Measurements from ENCODE around the gene CD151. TPM values are rescaled to one million over a fixed set of nuclear protein-coding genes. Genes with fewer than 3 reads are reported as not detected.

The CD151 gene
- polyA plus RNA-seq, 4 donors, result 187 to 359 (median 284) TPM

DNA sequence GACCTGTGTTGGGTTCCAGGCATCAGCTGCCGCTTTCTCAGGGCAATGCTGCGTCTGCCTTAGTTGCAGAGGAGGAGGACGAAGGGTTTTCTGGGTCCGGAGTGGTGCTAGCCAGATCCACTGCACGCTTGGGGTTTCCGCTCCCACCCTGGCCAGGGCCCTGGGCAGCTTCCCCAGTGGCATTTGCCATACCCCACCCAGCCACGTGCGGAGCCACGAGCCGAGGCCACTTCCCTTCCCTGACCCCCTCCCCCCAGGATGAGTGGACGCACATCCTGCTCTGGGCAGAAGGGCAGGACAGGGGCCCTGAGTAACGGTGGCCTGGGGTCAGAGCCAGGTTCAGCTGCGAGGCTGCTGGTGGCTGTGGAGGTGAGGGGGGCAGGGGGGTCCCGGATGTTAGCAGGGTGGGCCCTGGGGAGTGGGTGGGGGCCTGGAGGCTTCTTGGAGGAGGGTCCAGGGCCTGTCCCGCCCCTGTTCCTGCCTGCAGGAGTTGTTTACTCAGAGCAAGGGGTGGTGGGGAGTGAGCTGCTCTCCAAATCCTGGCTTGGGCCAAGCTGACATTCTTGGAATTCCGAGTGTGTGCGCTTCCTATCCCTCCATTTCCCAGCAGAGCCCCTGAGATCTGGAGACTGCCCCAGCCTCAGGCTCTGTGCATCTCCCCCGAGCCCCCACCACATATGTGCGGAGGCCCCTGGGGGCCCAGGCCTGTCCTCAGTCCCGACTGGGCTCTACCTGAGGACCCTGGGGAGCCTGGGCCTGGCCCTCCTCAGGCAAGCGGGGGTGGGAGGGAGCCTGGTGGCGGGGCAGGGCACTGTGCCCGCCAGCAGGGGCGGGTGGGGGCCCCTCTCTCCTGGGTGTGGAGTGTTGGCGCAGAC, 11.3 kb downstream of the CD151 start:
- H3K36me3 ChIP-seq (ENCODE audit: control insufficient read depth in 3 of 3, insufficient read depth in 2 of 3, low read depth in 1 of 3, low read length in 3 of 3), result peaks cover 0 to 23% (median 2%) of the 10 kb centered on the region in 3 donors
- H3K27ac ChIP-seq (ENCODE audit: low read depth in 1 of 3, low read length in 2 of 3), result peak overlapping the region; percentile 6 to 84 (median 73)
- 7 to 13% (median 7%) methylated on average over 19 to 25 of the region's 25 CpGs for whole genome bisulfite sequencing, 3 donors
- DNase-seq, result peak; percentile 27 to 61
- peak overlapping the region; percentile 43 to 85 (median 80) for H3K4me3 ChIP-seq (ENCODE audit: low read depth in 1 of 3, low read length in 3 of 3)
- H3K4me1 ChIP-seq (ENCODE audit: control insufficient read depth in 3 of 3, insufficient read depth in 2 of 3, low read depth in 1 of 3, low read length in 2 of 3), result peaks cover 4 to 48% (median 13%) of the 10 kb centered on the region in 3 donors
- H3K9me3 ChIP-seq (ENCODE audit: control insufficient read depth in 2 of 2, insufficient read depth in 1 of 2, low read depth in 1 of 2, low read length in 1 of 2), result no peaks in the 10 kb centered on the region
- FAIRE-seq, result no peak
- H3K27me3 ChIP-seq (ENCODE audit: control insufficient read depth in 3 of 3, insufficient read depth in 3 of 3, low read length in 3 of 3), result peaks cover 0 to 53% (median 0%) of the 10 kb centered on the region in 3 donors

DNA sequence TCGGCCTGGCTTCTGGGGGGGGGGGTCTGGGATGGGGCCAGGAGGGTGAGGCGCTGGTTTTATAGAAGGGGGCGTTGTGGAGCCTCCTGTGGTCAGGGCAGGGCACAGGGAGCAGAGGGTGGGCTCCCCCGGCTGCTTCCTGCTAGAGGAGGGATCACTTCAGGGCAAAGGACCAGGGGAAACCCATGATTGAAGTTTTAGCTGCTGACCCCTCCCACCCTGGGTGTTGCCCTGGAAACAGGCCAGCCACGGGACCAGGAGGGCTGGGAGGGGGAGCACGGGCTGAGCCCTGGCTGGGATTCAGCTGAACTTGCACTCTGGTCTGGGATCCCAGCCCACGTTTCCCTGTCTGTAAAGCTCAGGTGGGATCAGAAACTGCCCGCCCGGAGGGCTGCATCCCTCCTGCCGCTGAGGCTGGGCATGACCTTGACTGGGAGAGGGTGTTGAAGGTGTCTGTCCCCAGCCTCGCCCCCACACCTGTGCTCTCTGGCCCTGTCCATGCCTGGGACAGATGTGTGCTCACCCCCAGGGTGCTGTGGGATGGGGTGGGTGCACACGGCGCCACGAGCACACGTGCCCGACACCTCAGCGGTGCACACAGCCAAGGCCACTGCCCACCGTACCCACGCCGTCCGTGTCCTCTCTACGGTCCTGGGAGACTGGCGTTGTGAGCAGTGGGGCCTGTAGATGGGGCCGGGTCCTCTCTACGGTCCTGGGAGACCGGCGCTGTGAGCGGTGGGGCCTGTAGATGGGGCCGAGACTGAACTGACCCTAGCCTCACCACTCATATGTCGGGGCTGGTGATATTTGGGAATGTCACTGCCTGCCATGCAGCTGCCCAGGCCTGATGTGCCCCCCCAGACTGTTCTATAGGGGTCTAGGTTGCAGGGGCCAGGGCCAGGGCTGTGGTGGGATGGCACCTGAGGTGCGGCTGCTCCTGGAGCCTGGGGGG, 12.2 kb downstream of the CD151 start:
- Histone ChIP-seq H3K36me3 (ENCODE audit: control insufficient read depth in 3 of 3, insufficient read depth in 2 of 3, low read depth in 1 of 3, low read length in 3 of 3) (peaks cover 0 to 14% (median 0%) of the 10 kb centered on the region in 3 donors), H3K9me3 (ENCODE audit: control insufficient read depth in 2 of 2, insufficient read depth in 1 of 2, low read depth in 1 of 2, low read length in 1 of 2) (no peaks in the 10 kb centered on the region), H3K27ac (ENCODE audit: low read depth in 1 of 3, low read length in 2 of 3) (peak overlapping the region in 2 of 3 donors; percentile 73 to 84), H3K4me3 (ENCODE audit: low read depth in 1 of 3, low read length in 3 of 3) (no peak overlapping the region), H3K27me3 (ENCODE audit: control insufficient read depth in 3 of 3, insufficient read depth in 3 of 3, low read length in 3 of 3) (peaks cover 0 to 56% (median 4%) of the 10 kb centered on the region in 3 donors), H3K4me1 (ENCODE audit: control insufficient read depth in 3 of 3, insufficient read depth in 2 of 3, low read depth in 1 of 3, low read length in 2 of 3) (peaks cover 4 to 43% (median 13%) of the 10 kb centered on the region in 3 donors)
- DNase-seq (peak in 1 of 2 donors; percentile 66), FAIRE-seq (no peak)
- 34 to 38% (median 34%) methylated on average over 25 to 31 of the region's 31 CpGs for WGBS, 3 donors

DNA sequence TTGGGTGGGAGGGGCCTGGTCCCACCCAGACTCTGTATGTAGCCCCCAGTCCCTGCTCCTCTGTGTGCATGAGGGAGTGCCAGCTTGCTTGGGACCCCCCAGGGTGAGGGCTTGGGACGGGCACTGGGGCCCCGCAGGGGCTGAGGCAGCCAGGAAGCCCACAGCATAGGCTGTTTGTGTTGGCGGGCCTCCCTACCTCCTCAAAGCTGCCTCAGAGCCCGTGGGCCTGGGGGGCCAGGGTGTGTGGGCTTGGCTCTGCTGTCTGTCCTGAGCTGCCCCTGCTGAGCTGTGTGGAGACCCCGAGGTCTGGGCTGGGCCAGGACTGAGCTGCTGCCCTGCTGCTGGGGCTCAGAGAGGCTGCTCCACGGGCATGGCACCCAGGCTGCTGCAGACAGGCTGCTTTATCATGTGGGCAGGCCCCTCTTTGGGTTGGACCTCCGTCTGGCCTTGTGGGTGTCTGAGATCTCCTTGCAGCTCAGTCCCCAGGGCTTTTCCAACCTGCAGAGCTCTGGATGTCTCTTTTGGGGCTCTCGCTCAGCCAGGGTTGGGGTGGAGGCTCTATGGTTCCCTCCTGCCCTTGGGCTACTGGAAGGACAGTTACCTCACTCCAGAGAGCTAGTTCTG, 13.2 kb downstream of the CD151 start:
- 55 to 69% (median 62%) methylated on average over 8 of the region's 8 CpGs for WGBS, 3 donors
- H3K4me1 ChIP-seq (ENCODE audit: control insufficient read depth in 3 of 3, insufficient read depth in 2 of 3, low read depth in 1 of 3, low read length in 2 of 3), result peaks cover under 1 to 45% (median 8%) of the 10 kb centered on the region in 3 donors
- H3K4me3 ChIP-seq (ENCODE audit: low read depth in 1 of 3, low read length in 3 of 3), result no peak overlapping the region
- H3K36me3 ChIP-seq (ENCODE audit: control insufficient read depth in 3 of 3, insufficient read depth in 2 of 3, low read depth in 1 of 3, low read length in 3 of 3), result peaks cover 0 to 3% (median 0%) of the 10 kb centered on the region in 3 donors
- no peaks in the 10 kb centered on the region for H3K9me3 ChIP-seq (ENCODE audit: control insufficient read depth in 2 of 2, insufficient read depth in 1 of 2, low read depth in 1 of 2, low read length in 1 of 2)
- FAIRE-seq, result no peak
- no peak for DNase-seq
- no peak overlapping the region for H3K27ac ChIP-seq (ENCODE audit: low read depth in 1 of 3, low read length in 2 of 3)
- H3K27me3 ChIP-seq (ENCODE audit: control insufficient read depth in 3 of 3, insufficient read depth in 3 of 3, low read length in 3 of 3), result peaks cover 0 to 67% (median 6%) of the 10 kb centered on the region in 3 donors

DNA sequence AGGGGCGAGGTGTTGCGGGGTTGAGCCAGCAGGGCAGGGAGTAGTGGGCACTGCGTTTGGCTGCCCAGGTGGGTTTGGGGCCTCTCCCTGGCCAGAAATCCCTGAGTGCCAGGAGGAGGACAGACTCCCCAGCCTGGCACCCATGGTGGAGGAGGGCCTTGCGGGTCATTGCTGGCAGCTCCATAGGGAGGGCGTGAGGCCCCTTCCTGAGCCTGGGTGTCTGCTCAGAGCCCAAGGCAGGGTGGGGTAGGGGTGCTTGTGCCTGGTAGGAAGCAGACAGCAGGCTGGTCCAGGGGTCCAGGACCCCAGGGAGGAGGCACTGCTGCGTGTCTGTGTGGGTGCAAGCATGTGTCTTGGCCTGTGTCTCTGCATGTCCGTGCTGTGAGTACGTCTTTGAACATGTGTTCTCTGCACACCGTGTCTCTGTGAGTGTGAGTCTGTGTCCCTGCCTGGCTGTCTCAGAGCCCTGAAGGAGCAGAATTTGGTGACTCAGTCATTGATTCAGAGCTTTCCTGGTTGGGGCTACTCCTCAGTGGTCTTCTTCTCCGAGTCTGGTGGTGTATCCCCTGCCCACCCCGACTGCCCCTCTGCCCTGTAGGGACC, 13.8 kb downstream of the CD151 start:
- WGBS, 3 donors, result 68 to 76% (median 70%) methylated on average over 11 of the region's 11 CpGs
- FAIRE-seq, result no peak
- Histone ChIP-seq H3K27me3 (ENCODE audit: control insufficient read depth in 3 of 3, insufficient read depth in 3 of 3, low read length in 3 of 3) (peaks cover 0 to 73% (median 6%) of the 10 kb centered on the region in 3 donors), H3K4me1 (ENCODE audit: control insufficient read depth in 3 of 3, insufficient read depth in 2 of 3, low read depth in 1 of 3, low read length in 2 of 3) (peaks cover 0 to 44% (median 4%) of the 10 kb centered on the region in 3 donors), H3K4me3 (ENCODE audit: low read depth in 1 of 3, low read length in 3 of 3) (no peak overlapping the region), H3K36me3 (ENCODE audit: control insufficient read depth in 3 of 3, insufficient read depth in 2 of 3, low read depth in 1 of 3, low read length in 3 of 3) (no peaks in the 10 kb centered on the region), H3K27ac (ENCODE audit: low read depth in 1 of 3, low read length in 2 of 3) (no peak overlapping the region), H3K9me3 (ENCODE audit: control insufficient read depth in 2 of 2, insufficient read depth in 1 of 2, low read depth in 1 of 2, low read length in 1 of 2) (no peaks in the 10 kb centered on the region)
- DNase-seq, result no peak

DNA sequence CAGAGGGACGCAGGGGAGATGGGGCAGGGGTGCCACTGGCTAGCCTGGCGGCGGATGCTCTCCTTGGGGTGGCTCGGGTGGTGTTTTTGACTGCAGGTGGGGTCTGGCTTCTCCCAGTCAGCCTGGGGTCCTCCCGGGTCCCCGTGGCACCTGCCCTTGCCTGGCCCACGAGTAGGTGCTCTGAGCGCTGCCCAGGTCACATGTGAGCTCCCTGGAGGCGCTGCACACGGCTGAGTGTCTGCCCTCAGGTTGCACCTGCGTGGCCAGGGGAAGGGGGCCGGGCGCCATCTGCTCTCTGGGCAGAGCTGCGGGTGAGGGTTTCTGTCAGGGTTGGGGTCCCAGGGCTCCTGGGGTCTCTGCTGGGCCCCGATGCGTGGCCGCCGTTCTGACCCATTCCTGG, 15.1 kb downstream of the CD151 start:
- H3K4me1 ChIP-seq (ENCODE audit: control insufficient read depth in 3 of 3, insufficient read depth in 2 of 3, low read depth in 1 of 3, low read length in 2 of 3), result peaks cover 0 to 44% (median 4%) of the 10 kb centered on the region in 3 donors
- no peak for DNase-seq
- H3K36me3 ChIP-seq (ENCODE audit: control insufficient read depth in 3 of 3, insufficient read depth in 2 of 3, low read depth in 1 of 3, low read length in 3 of 3), result no peaks in the 10 kb centered on the region
- FAIRE-seq, result no peak
- peaks cover 0 to 79% (median 6%) of the 10 kb centered on the region in 3 donors for H3K27me3 ChIP-seq (ENCODE audit: control insufficient read depth in 3 of 3, insufficient read depth in 3 of 3, low read length in 3 of 3)
- H3K27ac ChIP-seq (ENCODE audit: low read depth in 1 of 3, low read length in 2 of 3), result no peak overlapping the region
- WGBS, 3 donors, result 39 to 75% (median 68%) methylated on average over 13 to 18 of the region's 18 CpGs
- H3K4me3 ChIP-seq (ENCODE audit: low read depth in 1 of 3, low read length in 3 of 3), result no peak overlapping the region
- H3K9me3 ChIP-seq (ENCODE audit: control insufficient read depth in 2 of 2, insufficient read depth in 1 of 2, low read depth in 1 of 2, low read length in 1 of 2), result no peaks in the 10 kb centered on the region

DNA sequence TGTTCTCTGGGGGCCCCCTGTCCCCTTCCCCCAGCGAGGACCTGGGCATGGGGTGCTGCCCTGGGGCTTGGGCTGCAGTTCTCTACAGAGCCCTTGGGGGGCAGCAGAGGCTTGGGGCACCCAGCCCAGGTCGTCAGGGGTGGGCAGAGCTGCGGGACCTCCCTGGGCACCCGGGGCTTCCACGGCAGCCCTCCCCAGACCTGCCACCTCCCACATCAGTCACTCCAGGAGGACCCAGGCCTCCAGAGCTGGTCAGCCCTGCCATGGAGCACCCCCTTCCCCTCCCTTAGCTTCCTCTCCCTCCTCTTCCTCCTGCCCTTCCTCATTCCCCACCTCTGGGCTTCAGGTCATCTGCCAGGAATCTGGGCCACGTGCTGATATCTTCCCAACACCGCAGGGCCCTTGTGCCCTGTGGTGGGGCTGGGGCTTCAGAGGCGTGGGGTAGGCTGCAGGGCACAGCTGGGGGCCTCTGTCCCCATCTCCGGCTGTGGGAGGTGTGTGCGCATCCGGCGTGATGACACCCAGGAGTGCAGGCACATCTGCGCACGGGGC, 15.7 kb downstream of the CD151 start:
- Histone ChIP-seq H3K9me3 (ENCODE audit: control insufficient read depth in 2 of 2, insufficient read depth in 1 of 2, low read depth in 1 of 2, low read length in 1 of 2) (no peaks in the 10 kb centered on the region), H3K36me3 (ENCODE audit: control insufficient read depth in 3 of 3, insufficient read depth in 2 of 3, low read depth in 1 of 3, low read length in 3 of 3) (peaks cover 0 to 2% (median 0%) of the 10 kb centered on the region in 3 donors), H3K27ac (ENCODE audit: low read depth in 1 of 3, low read length in 2 of 3) (no peak overlapping the region), H3K4me3 (ENCODE audit: low read depth in 1 of 3, low read length in 3 of 3) (no peak overlapping the region), H3K27me3 (ENCODE audit: control insufficient read depth in 3 of 3, insufficient read depth in 3 of 3, low read length in 3 of 3) (peaks cover 0 to 75% (median 6%) of the 10 kb centered on the region in 3 donors), H3K4me1 (ENCODE audit: control insufficient read depth in 3 of 3, insufficient read depth in 2 of 3, low read depth in 1 of 3, low read length in 2 of 3) (peaks cover 0 to 40% (median 4%) of the 10 kb centered on the region in 3 donors)
- DNase-seq (peak; percentile 44 to 59), FAIRE-seq (no peak)
- WGBS, 3 donors, result 3 to 22% (median 11%) methylated on average over 9 to 14 of the region's 14 CpGs

DNA sequence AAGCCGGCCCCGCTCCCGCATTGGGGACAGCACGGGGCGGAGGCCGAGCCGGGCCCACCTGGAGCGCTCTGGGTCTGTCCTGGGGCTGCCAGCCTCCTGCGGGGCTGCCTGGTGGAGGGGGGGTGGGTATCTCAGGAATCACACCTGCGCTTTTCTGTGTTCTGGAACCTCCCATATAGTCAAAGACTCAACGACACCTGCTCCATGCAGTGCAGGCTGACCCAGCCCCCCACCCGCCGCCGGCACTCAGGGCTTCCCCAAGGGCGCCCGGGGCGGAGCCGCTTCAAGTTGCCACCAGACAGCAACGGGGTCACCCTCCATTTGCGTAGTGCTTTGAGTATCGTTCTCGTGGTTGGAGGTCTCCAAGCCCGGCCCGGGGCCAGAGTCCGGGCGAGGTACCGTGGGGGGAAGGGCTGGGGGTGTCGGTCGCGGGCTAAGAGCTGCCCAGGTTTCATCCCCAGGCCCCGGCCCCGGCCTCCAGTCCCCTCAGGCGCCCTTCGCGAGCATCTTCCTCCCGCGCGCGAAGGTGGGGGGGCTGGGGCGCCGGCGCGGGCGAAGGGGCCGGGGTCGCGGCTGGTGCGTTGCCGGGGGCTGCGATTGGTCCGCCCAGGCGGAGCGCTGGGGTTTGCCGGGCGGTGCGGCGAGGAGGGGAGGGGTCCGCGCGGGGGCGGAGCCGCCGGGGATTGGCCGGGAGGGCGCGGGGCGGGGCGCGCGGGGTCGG, 16.5 kb downstream of the CD151 start:
- H3K4me1 ChIP-seq (ENCODE audit: control insufficient read depth in 3 of 3, insufficient read depth in 2 of 3, low read depth in 1 of 3, low read length in 2 of 3), result peaks cover 0 to 32% (median 4%) of the 10 kb centered on the region in 3 donors
- no peaks in the 10 kb centered on the region for H3K9me3 ChIP-seq (ENCODE audit: control insufficient read depth in 2 of 2, insufficient read depth in 1 of 2, low read depth in 1 of 2, low read length in 1 of 2)
- FAIRE-seq (no peak), DNase-seq (peak in 1 of 2 donors; percentile 44)
- H3K27me3 ChIP-seq (ENCODE audit: control insufficient read depth in 3 of 3, insufficient read depth in 3 of 3, low read length in 3 of 3), result peaks cover 0 to 67% (median 6%) of the 10 kb centered on the region in 3 donors
- H3K27ac ChIP-seq (ENCODE audit: low read depth in 1 of 3, low read length in 2 of 3), result no peak overlapping the region
- H3K36me3 ChIP-seq (ENCODE audit: control insufficient read depth in 3 of 3, insufficient read depth in 2 of 3, low read depth in 1 of 3, low read length in 3 of 3), result peaks cover 0 to 2% (median 0%) of the 10 kb centered on the region in 3 donors
- WGBS, 3 donors, result 0 to 4% (median 4%) methylated on average over 23 to 71 of the region's 71 CpGs
- H3K4me3 ChIP-seq (ENCODE audit: low read depth in 1 of 3, low read length in 3 of 3), result peak overlapping the region; percentile 20 to 42 (median 28)
